Stimulated activated naive B cell treated with anti-CD40 and anti-IgM and Interleukin-4, amounts not matched to agents 10 μg/mL and 1 μg/mL and 100 μg/mL, for 72 hours (primary cell): ENCODE results near the gene EPN3.

Source experiments
- ATAC-seq, 2 donors: fragments of 150-1000 bp; cut with Tn5 transposase; replicated peaks; 2 replicates each; pipeline ENCODE4 v1.10.0; 2021; ENCODE audit warnings: moderate library complexity in 1 of 2
- DNase-seq: peaks from one replicate; pipeline ENCODE4 v3.0.0; 2021
- H3K27ac Mint-ChIP-seq: one replicate; pipeline ENCODE4 v1.8.0; 2022; ENCODE audit warnings: mild to moderate bottlenecking, mixed read lengths
- H3K27me3 Mint-ChIP-seq, 2 donors: one replicate each; pipeline ENCODE4 v1.8.0; 2022; ENCODE audit warnings: mixed read lengths in 2 of 2
- H3K36me3 Mint-ChIP-seq, 2 donors: one replicate each; pipeline ENCODE4 v1.8.0; 2022; ENCODE audit warnings: mixed read lengths in 2 of 2, mild to moderate bottlenecking in 1 of 2
- H3K4me1 Mint-ChIP-seq, 2 donors: one replicate each; pipeline ENCODE4 v1.8.0; 2022; ENCODE audit warnings: mixed read lengths in 2 of 2, mild to moderate bottlenecking in 1 of 2
- H3K4me3 Mint-ChIP-seq, 2 donors: one replicate each; pipeline ENCODE4 v1.8.0; 2022; ENCODE audit warnings: mild to moderate bottlenecking in 2 of 2, mixed read lengths in 2 of 2, moderate library complexity in 1 of 2
- H3K9me3 Mint-ChIP-seq, 2 donors: one replicate each; pipeline ENCODE4 v1.8.0; 2022; ENCODE audit warnings: mixed read lengths in 2 of 2, mild to moderate bottlenecking in 1 of 2

EPN3 gene

DNA sequence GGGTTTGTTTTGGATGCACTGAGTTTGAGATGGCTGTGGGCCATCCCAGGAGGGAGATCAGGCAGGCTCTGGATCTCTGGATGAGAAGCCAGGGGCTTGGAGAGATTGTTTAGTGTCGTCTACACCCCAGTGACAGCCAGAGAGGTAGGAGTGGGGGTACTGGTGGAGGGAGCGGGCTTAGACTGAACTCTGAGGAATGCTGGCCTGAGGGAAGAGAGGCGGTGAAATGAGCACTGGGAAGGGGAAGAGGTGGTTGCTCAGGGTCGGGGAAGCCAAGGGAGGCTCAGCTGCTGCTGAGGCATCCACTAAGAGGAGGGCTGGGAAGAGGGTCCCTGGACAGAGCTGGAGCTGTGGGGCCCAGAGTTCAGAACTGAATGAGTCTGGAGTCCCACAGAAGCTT, 51.6 kb downstream of the EPN3 start:
- Mint-ChIP-seq H3K27me3 (peaks cover 41 to 53% of the 10 kb centered on the region in 2 donors), H3K9me3 (no peaks in the 10 kb centered on the region), H3K36me3 (no peaks in the 10 kb centered on the region), H3K4me3 (no peak overlapping the region), H3K4me1 (peaks cover 0 to 2% of the 10 kb centered on the region in 2 donors), H3K27ac (no peak overlapping the region)
- DNase-seq = no peak
- ATAC-seq = no peak

DNA sequence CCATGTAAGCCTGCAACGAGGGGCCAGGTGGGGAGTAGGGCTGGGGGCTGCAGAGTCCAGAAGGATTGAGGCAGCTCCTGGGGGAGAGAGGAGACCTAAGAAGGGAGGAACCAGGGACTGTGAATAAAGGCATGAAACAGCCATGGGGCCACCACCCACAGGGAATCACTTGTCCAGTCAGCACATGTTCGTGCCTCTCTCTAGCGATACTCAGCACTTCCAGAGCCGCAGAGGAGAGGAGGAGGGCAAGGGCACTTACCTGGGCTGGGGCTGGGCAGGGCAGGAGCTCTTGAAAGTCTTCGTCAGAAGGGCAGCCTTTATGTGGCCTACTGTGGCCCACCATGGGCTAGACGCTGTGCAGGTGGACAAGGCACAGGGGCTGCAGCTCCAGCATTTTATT, 52.2 kb downstream of the EPN3 start:
- Mint-ChIP-seq H3K27me3 (peaks cover 44 to 52% of the 10 kb centered on the region in 2 donors), H3K9me3 (no peaks in the 10 kb centered on the region), H3K27ac (no peak overlapping the region), H3K4me1 (peaks cover 0 to 2% of the 10 kb centered on the region in 2 donors), H3K4me3 (no peak overlapping the region), H3K36me3 (no peaks in the 10 kb centered on the region)
- ATAC-seq = no peak
- DNase-seq = no peak

DNA sequence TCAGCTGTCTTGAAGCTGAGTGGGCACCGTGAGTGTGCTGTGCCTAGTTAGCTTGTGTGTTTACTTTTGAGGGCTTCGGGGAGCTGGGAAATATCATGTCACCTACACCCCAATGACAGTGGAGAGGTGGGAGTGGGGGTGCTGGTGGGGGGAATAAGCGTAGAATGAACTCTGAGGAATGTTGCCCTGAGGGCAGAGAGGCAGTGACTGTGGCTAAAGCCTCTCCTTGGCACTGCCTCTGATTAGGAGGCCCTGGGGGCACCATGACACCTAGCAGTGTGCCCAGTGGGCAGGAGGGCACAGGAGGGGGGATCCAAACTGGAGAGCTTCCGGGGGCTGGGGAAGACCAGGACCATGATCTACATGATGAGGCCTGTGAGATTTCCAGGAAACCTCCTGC, 52.8 kb downstream of the EPN3 start:
- DNase-seq = no peak
- Mint-ChIP-seq H3K27ac (no peak overlapping the region), H3K9me3 (no peaks in the 10 kb centered on the region), H3K36me3 (no peaks in the 10 kb centered on the region), H3K4me1 (peaks cover 0 to 2% of the 10 kb centered on the region in 2 donors), H3K4me3 (no peak overlapping the region), H3K27me3 (peaks cover 44 to 47% of the 10 kb centered on the region in 2 donors)
- ATAC-seq = no peak

DNA sequence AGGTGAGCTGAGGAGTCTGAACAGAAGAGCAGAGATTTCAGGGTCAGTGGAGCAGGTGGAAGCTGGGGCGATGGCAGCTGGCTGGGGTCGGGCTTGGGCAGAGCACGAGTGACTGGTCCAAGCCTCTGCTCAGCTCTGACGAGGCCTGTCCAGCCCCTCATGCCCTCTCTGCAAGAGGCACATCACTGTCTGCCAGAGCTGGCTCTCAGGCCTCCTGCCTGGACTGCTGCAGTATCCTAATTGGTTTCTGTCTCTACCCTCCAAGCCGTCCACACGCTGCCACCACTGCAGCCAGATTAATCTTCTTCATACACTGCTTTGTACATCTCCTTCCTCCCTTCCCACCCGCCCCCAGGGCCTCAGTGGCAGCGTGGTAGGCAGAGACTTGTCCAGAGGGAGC, 53.4 kb downstream of the EPN3 start:
- no peak for DNase-seq
- no peak overlapping the region for H3K4me3 Mint-ChIP-seq
- no peaks in the 10 kb centered on the region for H3K36me3 Mint-ChIP-seq
- H3K9me3 Mint-ChIP-seq = no peaks in the 10 kb centered on the region
- H3K27ac Mint-ChIP-seq = no peak overlapping the region
- peaks cover 38 to 42% of the 10 kb centered on the region in 2 donors for H3K27me3 Mint-ChIP-seq
- H3K4me1 Mint-ChIP-seq = peaks cover 0 to 2% of the 10 kb centered on the region in 2 donors
- no peak for ATAC-seq

DNA sequence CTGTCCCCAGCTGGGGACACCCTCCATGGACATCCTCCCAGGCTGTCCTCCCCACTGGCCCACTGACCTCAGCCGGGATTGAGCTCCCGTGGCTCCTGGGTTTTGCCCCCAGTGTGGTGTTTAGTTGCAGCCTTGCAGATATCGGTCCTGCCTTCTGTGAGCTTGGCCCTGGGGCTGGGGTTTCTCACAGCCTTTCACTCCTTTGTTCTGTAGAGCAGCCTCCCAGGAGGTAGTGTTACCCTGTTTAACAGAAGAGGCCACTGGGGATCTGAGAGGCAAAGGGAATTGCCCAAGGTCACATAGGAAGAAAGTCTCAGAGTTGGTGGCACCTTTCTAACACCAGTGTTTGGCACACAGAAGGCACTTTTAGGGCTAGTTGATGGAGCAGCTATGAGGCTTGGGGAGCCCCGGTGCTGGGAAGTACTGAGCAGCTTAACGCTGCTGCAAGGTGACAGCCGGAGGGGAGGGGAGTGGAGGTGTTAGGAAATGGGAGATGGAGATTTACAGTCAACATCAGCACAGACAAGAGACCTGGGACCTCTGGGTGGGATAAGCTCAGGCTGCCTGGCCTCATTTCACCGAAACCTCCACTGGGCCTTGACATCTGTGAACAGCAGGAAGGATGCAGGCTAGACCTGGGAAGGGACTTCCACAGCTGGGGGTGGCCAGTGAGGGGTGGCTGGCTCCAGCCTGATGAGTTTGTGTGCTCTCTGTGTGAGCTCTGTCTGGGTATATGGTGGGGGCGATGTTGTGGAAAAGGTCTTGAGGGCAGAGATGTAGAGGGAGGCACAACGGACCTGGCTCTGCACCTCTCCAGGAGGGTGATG, 54.1 kb downstream of the EPN3 start:
- no peak overlapping the region for H3K4me3 Mint-ChIP-seq

DNA sequence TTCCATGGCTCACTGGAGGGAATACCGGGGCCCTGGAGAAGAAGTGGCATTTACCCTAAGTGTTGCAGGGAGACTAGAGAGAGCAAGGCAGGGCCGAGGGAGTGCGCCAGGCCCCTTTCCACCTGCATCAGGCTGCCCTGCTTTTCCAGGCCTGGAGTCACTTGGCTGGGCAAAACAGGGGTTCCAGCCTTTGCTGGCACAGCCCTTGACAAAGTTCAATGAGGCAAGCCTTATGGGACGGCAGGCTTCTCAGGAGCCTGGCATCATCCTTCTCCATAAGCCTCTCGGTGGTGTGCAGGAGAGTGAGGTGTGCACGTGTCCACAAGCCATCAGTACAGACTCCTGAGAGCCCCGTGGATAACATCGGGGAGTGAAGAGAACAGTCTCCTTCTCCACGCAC, 55.0 kb downstream of the EPN3 start:
- peaks cover 30 to 31% of the 10 kb centered on the region in 2 donors for H3K27me3 Mint-ChIP-seq
- no peaks in the 10 kb centered on the region for H3K36me3 Mint-ChIP-seq
- no peaks in the 10 kb centered on the region for H3K4me1 Mint-ChIP-seq
- ATAC-seq = no peak
- DNase-seq = no peak
- H3K27ac Mint-ChIP-seq = no peak overlapping the region
- H3K4me3 Mint-ChIP-seq = no peak overlapping the region
- no peaks in the 10 kb centered on the region for H3K9me3 Mint-ChIP-seq

More for the DNA sequence above, 54.1 kb downstream of the EPN3 start:
- Mint-ChIP-seq H3K9me3 (no peaks in the 10 kb centered on the region), H3K4me1 (no peaks in the 10 kb centered on the region), H3K36me3 (no peaks in the 10 kb centered on the region), H3K27me3 (peaks cover 34% of the 10 kb centered on the region in 2 donors), H3K27ac (no peak overlapping the region)
- ATAC-seq (no peak), DNase-seq (no peak)

DNA sequence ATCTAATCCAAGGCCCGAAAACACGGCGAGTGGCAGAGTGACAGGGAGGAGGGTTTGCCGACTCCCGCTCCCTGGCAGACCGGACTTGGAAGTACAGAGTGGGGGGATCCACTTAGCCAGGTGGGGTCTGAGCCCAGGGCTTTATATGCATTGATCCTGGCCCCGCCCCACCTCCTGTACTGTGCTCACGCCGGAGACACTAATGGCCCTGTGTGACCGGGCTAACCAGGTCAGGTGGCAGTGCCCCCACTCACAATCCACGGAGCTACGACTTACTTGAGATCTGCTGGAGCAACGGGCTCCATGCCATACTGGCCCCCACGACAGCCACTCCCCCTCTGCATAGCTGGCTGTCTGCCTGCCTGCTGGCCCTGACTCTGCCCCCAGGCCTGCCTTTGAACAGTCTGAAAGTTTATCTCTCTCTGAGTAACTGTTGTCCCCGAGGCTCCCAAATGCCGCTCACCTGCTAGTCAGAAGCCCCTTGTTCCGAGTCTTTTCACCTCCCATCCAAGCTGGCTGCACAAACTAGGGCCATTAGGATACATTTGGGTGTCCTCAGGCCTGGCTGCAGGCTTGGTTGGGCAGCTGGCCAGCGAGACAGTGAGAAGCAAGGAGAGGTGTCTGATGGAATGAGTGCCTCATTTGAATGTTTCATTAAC, 56.0 kb downstream of the EPN3 start:
- Mint-ChIP-seq H3K27ac (no peak overlapping the region), H3K36me3 (no peaks in the 10 kb centered on the region), H3K4me1 (no peaks in the 10 kb centered on the region), H3K9me3 (no peaks in the 10 kb centered on the region), H3K27me3 (peaks cover 24 to 25% of the 10 kb centered on the region in 2 donors), H3K4me3 (no peak overlapping the region)
- ATAC-seq (no peak), DNase-seq (no peak)

DNA sequence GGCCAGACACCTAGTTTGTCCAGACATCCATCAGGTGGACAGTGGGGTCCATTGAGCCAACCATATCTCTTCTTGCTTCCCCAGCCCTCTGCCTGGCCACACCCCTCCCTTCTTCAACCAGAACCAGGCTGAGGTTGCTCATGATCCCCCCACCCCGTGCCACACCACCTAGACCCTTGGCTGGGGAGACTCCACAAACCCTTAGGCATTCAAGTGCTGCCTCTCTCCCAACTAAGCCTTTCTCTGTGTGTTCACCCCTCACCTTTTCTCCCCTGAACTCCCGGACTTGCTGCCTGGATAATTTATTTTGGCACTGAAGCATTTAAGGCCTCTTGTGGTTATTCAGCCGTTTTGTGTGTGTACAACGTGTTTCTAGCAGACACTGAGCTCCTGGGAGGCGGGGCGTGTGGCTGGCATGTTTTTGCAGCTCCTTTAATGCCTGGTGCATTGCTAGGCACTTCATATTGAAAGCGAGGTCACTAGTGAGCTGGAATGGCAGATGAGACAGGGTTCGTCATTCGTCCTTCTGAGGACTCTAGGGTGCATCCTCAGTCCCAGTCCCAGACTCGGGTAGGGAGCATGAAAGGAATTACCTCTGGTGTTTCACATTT, 56.7 kb downstream of the EPN3 start:
- H3K27me3 Mint-ChIP-seq = peaks cover 18% of the 10 kb centered on the region in 2 donors
- H3K27ac Mint-ChIP-seq = no peak overlapping the region
- no peak for ATAC-seq
- H3K36me3 Mint-ChIP-seq = no peaks in the 10 kb centered on the region
- no peak overlapping the region for H3K4me3 Mint-ChIP-seq
- H3K9me3 Mint-ChIP-seq = no peaks in the 10 kb centered on the region
- DNase-seq = no peak
- no peaks in the 10 kb centered on the region for H3K4me1 Mint-ChIP-seq

DNA sequence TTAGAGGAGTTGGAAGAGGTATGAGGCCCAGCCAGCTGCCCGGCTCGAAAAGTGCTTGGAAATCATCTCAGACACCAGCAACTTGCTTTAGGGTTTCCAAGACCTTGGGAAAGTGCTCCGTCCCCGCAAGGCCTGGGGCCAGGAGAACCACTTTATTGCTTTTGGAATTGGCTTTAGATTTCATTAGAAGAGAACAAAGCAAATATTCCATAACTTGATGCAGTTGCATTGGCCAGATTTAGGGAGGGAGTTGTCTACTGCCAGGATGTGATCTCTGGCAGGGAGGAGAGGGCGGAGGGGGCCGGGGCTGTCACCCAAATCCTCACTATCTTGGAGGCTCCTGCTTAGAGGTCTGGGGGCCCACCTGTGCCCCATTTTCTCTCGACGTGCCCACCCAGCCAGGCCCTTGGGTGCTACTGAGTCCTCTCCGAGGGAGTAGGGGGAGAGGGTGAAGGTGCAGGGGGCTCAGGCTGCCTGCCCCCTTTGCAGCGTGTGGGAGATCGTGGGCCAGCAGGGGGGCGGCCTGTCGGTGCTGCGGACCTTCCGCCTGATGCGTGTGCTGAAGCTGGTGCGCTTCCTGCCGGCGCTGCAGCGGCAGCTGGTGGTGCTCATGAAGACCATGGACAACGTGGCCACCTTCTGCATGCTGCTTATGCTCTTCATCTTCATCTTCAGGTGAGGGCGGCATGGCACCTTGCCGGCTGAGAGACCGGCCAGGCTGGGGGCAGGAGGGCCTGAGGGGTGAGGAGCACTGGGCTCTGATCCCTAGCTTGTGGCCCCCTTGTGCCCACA, 58.6 kb downstream of the EPN3 start:
- ATAC-seq (no peak), DNase-seq (no peak)
- no peaks in the 10 kb centered on the region for H3K36me3 Mint-ChIP-seq
- no peak overlapping the region for H3K27ac Mint-ChIP-seq
- no peak overlapping the region for H3K4me3 Mint-ChIP-seq
- no peaks in the 10 kb centered on the region for H3K4me1 Mint-ChIP-seq
- H3K9me3 Mint-ChIP-seq = no peaks in the 10 kb centered on the region
- peaks cover 11 to 20% of the 10 kb centered on the region in 2 donors for H3K27me3 Mint-ChIP-seq

DNA sequence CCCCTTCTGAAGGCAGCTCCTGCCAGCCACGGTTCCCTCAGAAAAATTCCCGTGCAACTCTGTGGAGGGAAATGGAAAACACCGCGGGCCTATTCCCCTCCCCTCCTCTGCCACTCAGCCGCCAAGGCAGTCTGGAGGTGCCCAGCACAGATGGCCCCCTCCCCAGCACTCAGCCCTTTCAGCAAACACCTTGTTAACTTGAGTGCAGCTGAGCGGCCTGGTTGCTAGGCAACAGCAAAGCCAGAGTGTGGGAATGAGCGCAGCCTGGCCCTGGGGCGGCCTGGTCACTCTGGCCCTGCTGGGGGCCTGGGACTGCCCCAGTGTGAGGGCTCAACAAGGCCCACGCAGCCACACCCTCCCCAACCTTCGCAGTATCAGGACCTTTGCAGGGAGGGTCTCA, 60.8 kb downstream of the EPN3 start:
- no peaks in the 10 kb centered on the region for H3K4me1 Mint-ChIP-seq
- peaks cover 5 to 23% of the 10 kb centered on the region in 2 donors for H3K27me3 Mint-ChIP-seq
- H3K36me3 Mint-ChIP-seq = no peaks in the 10 kb centered on the region
- no peak overlapping the region for H3K27ac Mint-ChIP-seq
- ATAC-seq = no peak
- no peak for DNase-seq
- H3K9me3 Mint-ChIP-seq = no peaks in the 10 kb centered on the region
- no peak overlapping the region for H3K4me3 Mint-ChIP-seq
